ENCODE results near the gene EPB41L4A. TPM values are rescaled to one million over a fixed set of nuclear protein-coding genes. Genes with fewer than 3 reads are reported as not detected.
"Not testable (repeated sequence)": the region's sequence is repeated elsewhere in the genome, so short reads cannot be mapped to it uniquely, and the experiment has no call there.

The EPB41L4A gene
- total RNA-seq, 8 experiments from 2014 or later = 0.70 to 17.5 (median 11.1) TPM

DNA sequence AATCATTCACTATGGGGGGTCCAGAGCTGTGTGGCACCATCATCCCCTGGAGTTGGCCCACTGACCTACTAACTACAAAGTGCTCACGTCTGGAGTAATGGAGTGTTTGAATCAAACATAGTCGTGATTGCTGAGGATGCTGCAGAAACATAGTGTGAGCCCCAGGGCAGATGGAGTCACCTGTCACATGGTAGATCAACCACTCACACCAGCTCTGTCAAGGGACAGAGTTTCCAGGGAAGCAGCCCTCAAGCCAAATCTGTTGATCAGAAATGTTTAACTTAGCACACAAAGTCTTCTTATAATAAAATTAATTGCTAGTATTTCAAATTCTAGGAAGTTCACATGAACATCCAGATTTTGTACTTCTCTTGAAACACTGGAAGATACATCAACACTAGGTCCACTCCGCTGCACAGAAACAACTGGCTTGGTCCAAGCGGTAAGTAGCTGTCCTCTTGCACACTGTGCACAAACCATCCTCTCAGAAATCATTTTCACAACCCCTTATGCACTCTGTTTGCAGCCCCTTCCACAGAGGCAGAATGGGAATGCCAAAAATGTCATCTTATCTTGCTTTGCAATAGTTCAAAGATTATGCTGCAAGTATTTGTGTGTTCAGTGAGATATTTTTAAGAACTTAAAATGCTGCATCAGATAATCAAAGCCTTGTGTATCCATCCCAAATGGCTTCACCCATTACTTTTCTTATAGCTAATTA, 191.0 kb downstream of the EPB41L4A start:
- H3K27ac ChIP-seq = no peak overlapping the region
- in situ Hi-C loops (cut with MboI; ENCODE audit: low pct_unique_long_range_greater_than_20kb in 2 of 9, low sequenced_read_pairs in 9 of 9, unreplicated experiment in 9 of 9) = no loop called here
- WGBS, 10 experiments = 48 to 100% (median 93%) methylated on average over 2 to 3 of the region's 4 CpGs; no CpG with 5 or more reads in 2 of the 10 experiments
- H3K4me3 ChIP-seq = no peak overlapping the region
- peak in 1 of 8 experiments; percentile 9 for ATAC-seq (replicated peaks in 6 of 8)
- H3K4me1 ChIP-seq (replicated peaks in 1 of 2) = peaks cover 0 to 4% of the 10 kb centered on the region in 2 donors

DNA sequence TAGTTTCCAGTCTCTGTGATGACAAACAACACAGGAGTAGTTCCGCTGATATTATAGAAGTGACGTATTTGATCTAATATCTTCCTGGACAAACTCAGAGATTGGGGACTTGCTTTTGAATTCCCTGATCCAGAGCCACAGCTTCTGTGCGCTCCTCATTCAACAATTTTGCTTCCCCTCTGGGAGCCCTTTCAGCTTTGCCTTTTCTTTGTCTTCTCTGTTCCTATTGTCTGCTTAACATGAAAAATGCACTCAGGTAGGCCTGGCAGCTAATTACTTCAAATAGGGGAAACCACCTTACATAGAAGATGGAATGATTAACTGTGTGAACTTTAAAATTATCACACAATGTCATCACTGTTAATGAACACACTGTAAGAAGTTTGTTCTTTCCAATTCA, 192.9 kb downstream of the EPB41L4A start:
- Histone ChIP-seq H3K27ac (no peak overlapping the region), H3K4me3 (no peak overlapping the region), H3K4me1 (replicated peaks in 1 of 2) (peaks cover 0 to 4% of the 10 kb centered on the region in 2 donors)
- in situ Hi-C loops (cut with MboI; ENCODE audit: low pct_unique_long_range_greater_than_20kb in 2 of 9, low sequenced_read_pairs in 9 of 9, unreplicated experiment in 9 of 9) = no loop called here
- 54 to 95% (median 87%) methylated on average over 1 to 3 of the region's 3 CpGs; no CpG with 5 or more reads in 4 of the 10 experiments for WGBS, 10 experiments
- ATAC-seq (replicated peaks in 6 of 8) = no peak

DNA sequence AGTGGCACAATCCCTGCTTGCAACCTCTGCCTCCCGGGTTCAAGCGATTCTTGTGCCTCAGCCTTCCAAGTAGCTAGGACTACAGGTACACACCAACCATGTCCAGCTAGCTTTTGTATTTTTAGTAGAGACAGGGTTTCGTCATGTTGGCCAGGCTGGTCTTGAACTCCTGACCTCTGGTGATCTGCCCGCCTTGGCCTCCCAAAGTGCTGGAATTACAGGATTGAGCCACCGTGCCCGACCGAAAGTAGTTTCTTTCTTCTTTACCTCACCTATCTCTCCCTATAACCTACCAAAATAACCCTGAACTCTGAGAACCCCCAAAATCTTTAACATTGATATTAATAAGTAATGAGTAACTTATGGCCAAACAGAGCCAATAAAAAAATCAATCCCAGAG, 196.1 kb downstream of the EPB41L4A start:
- 53 to 100% (median 94%) methylated on average over 1 to 7 of the region's 7 CpGs; no CpG with 5 or more reads in 1 of the 10 experiments for WGBS, 10 experiments
- not testable (repeated sequence) for H3K27ac ChIP-seq; ATAC-seq (replicated peaks in 6 of 8); H3K4me1 ChIP-seq (replicated peaks in 1 of 2); H3K4me3 ChIP-seq
- in situ Hi-C loops (cut with MboI; ENCODE audit: low pct_unique_long_range_greater_than_20kb in 2 of 9, low sequenced_read_pairs in 9 of 9, unreplicated experiment in 9 of 9) = loop anchor here in 6 of 9 experiments (25.0 kb wide), 1 partner anchor 189 kb away; the partner anchor contains the start of gene EPB41L4A (in 6 of the 6)

DNA sequence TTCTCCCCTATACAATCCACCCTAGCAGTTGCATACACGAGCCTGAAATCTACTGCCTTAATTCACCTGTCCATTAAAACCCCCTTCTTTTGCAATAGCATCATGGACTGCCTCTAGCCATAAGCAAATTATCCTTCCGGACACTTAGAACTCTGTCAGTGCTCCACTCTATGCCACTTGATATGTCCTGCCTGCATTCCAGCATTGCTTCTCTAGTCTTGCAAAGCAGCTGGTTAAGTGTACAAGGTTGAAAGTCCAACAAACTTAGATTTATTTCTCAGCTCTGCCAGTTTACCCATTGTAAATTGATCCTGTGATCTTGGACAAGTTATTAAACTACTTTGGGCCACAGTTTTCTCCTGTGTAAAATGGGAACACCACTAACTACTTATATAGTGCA, 197.9 kb downstream of the EPB41L4A start:
- 0 to 100% (median 68%) methylated on average over 1 to 2 of the region's 2 CpGs; no CpG with 5 or more reads in 2 of the 10 experiments for WGBS, 10 experiments
- no peak for ATAC-seq (replicated peaks in 6 of 8)
- in situ Hi-C loops (cut with MboI; ENCODE audit: low pct_unique_long_range_greater_than_20kb in 2 of 9, low sequenced_read_pairs in 9 of 9, unreplicated experiment in 9 of 9) = loop anchor here in 6 of 9 experiments (25.0 kb wide), 1 partner anchor 191 kb away; the partner anchor contains the start of gene EPB41L4A (in 6 of the 6)

DNA sequence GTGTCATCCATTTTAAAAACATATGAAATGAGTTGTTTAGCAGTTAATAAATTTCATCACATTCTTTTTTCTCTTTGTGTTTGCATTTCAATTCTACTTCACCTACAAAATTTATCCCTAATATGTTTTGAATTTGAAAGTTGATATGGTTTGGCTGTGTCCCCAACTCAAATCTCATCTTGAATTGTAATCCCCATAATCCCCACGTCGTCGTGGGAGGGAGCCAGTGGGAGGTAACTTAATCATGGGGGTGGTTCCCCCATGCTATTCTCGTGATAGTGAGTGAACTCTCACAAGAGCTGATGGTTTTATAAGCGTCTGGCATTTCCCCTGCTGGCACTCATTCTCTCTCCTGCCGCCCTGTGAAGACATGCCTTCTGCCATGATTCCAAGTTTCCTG, 200.1 kb downstream of the EPB41L4A start:
- Histone ChIP-seq H3K4me3 (no peak overlapping the region), H3K4me1 (replicated peaks in 1 of 2) (no peaks in the 10 kb centered on the region), H3K27ac (no peak overlapping the region)
- no peak for ATAC-seq (replicated peaks in 6 of 8)
- WGBS, 10 experiments = 0 to 79% (median 70%) methylated on average over 1 to 6 of the region's 6 CpGs; no CpG with 5 or more reads in 1 of the 10 experiments
- in situ Hi-C loops (cut with MboI; ENCODE audit: low pct_unique_long_range_greater_than_20kb in 2 of 9, low sequenced_read_pairs in 9 of 9, unreplicated experiment in 9 of 9) = loop anchor here in 6 of 9 experiments (25.0 kb wide), 1 partner anchor 193 kb away; the partner anchor contains the start of gene EPB41L4A (in 6 of the 6)

More for the DNA sequence above, 197.9 kb downstream of the EPB41L4A start:
- H3K27ac ChIP-seq = no peak overlapping the region
- no peaks in the 10 kb centered on the region for H3K4me1 ChIP-seq (replicated peaks in 1 of 2)
- no peak overlapping the region for H3K4me3 ChIP-seq

DNA sequence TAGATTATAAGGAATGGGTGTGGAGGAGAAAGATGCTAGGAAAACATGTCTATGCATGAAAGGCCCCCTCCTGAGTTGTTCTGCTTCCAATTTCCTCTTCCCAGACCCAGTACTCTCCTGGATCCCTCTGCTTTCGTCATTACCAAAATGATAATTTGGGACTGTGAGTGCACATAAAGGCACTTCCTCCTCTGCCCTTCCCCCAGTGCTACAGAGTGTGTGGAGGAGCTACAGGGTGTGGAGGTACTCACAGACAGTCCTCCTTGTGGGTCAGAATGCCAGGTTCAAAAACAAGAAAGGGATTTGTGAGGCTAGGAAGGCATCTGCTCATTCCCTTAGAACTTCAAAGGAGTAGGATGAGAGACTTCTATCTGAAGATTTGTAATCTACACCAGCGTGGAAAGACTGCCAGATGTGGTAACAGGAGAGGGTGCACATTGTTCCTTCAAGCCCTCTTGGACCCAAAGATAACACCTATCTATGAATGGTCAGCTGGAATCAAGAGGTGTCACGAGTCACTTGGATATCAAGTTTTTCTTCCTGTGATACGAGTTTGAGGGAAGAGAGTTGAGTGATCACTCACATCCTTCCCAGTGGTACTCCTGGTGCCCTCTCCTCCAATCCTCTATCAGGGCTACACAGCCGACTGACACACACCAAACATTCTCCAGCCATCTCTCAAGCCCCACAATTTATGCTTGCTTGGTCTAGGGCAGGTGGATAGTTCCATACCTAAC, 201.1 kb downstream of the EPB41L4A start:
- Histone ChIP-seq H3K27ac (no peak overlapping the region), H3K4me1 (replicated peaks in 1 of 2) (no peaks in the 10 kb centered on the region), H3K4me3 (no peak overlapping the region)
- WGBS, 10 experiments = 0 to 100% (median 58%) methylated on average over 1 to 4 of the region's 5 CpGs; no CpG with 5 or more reads in 2 of the 10 experiments
- peak in 2 of 8 experiments; percentile 64 to 70 for ATAC-seq (replicated peaks in 6 of 8)
- in situ Hi-C loops (cut with MboI; ENCODE audit: low pct_unique_long_range_greater_than_20kb in 2 of 9, low sequenced_read_pairs in 9 of 9, unreplicated experiment in 9 of 9) = loop anchor here in 6 of 9 experiments (25.0 kb wide), 1 partner anchor 194 kb away; the partner anchor contains the start of gene EPB41L4A (in 6 of the 6)

DNA sequence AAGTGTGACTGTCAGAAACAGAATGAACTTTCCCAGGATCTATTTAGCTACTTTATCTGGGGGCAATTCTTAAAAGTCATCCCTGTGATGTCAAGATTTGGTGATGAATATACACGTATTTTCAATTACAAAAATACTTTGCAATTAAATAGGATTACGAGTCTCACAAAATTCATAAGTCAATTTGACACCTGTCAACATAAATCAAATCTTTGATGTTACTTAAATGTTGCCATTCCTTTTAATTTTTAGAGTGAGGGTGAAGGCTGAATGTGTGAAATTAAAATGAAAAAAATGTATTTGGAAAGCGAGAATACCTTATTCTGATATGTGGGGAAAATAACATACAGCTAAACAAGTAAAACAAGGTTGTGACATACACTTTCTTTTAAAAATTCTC, 202.9 kb downstream of the EPB41L4A start:
- H3K27ac ChIP-seq = no peak overlapping the region
- no peak overlapping the region for H3K4me3 ChIP-seq
- in situ Hi-C loops (cut with MboI; ENCODE audit: low pct_unique_long_range_greater_than_20kb in 2 of 9, low sequenced_read_pairs in 9 of 9, unreplicated experiment in 9 of 9) = loop anchor here in 6 of 9 experiments (25.0 kb wide), 1 partner anchor 196 kb away; the partner anchor contains the start of gene EPB41L4A (in 6 of the 6)
- 33 to 100% (median 79%) methylated on average over 1 to 3 of the region's 3 CpGs for WGBS, 10 experiments
- ATAC-seq (replicated peaks in 6 of 8) = no peak
- H3K4me1 ChIP-seq (replicated peaks in 1 of 2) = no peaks in the 10 kb centered on the region

DNA sequence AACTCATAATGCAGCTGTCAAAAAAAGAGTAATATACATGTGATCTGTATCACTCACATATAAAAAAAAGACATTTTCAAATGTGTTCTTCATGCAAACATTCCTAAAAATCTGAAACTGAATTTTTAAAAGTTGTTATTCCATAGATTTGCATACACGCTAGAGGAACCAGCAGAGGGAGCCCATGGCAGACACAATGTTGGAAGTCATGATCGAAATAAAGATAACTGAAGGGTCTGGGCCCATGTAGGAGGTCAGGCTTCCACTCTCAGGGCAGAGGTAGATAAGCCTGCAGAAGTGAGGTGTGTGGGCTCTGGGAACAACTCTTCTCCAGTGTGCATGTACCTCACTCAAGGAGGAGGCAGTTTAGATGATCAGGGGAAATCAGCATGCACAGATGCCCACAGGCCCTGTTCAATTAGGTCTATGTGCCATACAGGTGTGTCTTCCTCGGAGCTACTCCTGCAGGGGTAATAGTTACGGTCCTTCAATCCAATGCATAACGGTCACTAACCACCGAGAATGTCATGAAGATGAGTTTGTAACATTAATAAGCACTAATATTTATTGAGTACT, 208.6 kb downstream of the EPB41L4A start:
- no peak overlapping the region for H3K4me3 ChIP-seq
- 0 to 100% (median 51%) methylated on average over 1 to 6 of the region's 6 CpGs; no CpG with 5 or more reads in 3 of the 10 experiments for WGBS, 10 experiments
- H3K4me1 ChIP-seq (replicated peaks in 1 of 2) = peaks cover 0 to 10% of the 10 kb centered on the region in 2 donors
- no peak overlapping the region for H3K27ac ChIP-seq
- peak in 7 of 8 experiments; percentile 47 to 71 (median 57) for ATAC-seq (replicated peaks in 6 of 8)
- in situ Hi-C loops (cut with MboI; ENCODE audit: low pct_unique_long_range_greater_than_20kb in 2 of 9, low sequenced_read_pairs in 9 of 9, unreplicated experiment in 9 of 9) = loop anchor here in 6 of 9 experiments (25.0 kb wide), 1 partner anchor 202 kb away; the partner anchor contains the start of gene EPB41L4A (in 6 of the 6)

DNA sequence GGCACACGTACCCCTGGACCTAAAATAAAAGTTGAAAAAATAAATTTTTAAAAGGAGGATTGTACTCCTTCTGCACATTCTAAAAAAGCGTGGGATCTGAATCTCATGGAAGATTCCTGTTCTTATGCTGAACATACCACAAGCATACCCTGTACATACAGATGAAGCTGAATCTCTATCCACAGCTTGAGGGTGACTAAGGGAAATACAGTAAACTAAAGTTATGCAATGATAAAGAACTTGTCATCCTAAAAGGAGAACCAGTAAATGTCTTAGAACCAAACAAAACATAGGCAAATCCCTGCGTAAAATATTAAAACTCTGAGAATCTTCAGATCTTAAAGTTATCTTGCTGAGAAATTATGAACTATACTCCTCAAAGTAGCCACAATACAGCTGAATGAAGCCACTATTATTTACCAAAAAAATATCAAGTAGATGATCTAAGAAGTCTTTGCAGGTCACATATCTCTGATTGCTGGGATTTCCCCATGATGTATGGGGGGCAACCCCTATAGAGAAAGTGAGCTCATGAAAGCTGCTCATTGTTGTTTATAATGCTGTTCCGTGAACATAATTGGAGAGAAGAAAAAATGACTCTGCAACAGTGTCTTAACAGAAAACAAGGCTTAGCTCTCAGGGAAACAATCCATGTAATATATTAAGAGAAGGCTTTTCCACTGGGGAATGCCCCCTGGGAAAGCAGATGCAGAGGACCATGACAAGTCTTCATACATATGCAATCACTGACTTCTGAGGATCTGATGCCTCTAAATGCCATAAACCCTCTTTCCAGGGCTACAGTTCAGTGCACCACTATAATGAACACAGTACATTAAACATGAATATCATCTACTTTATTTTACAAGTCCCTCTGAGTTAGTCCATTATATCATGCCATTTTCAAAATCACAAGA, 210.1 kb downstream of the EPB41L4A start:
- H3K4me1 ChIP-seq (replicated peaks in 1 of 2) = peaks cover 0 to 10% of the 10 kb centered on the region in 2 donors
- 38 to 100% (median 75%) methylated on average over 1 to 4 of the region's 4 CpGs for WGBS, 10 experiments
- peak in 1 of 8 experiments; percentile 27 for ATAC-seq (replicated peaks in 6 of 8)
- no peak overlapping the region for H3K27ac ChIP-seq
- H3K4me3 ChIP-seq = no peak overlapping the region
- in situ Hi-C loops (cut with MboI; ENCODE audit: low pct_unique_long_range_greater_than_20kb in 2 of 9, low sequenced_read_pairs in 9 of 9, unreplicated experiment in 9 of 9) = loop anchor here in 6 of 9 experiments (25.0 kb wide), 1 partner anchor 203 kb away; the partner anchor contains the start of gene EPB41L4A (in 6 of the 6)

DNA sequence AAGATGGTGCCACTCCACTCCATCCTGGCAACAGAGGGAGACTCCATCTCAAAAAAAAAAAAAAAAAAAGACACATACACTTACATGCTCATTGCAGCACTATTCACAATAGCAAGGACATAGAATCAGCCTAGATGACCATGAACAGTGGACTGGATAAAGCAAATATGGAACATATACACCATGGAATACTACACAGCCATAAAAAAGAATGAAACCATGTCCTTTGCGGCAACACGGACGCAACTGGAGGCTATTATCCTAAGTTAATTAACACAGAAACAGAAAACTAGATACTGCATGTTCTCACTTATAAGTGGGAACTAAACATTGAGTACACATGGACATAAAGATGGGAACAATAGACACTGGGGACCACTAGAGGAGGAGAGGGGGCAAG, 210.9 kb downstream of the EPB41L4A start:
- not testable (repeated sequence) for H3K27ac ChIP-seq
- in situ Hi-C loops (cut with MboI; ENCODE audit: low pct_unique_long_range_greater_than_20kb in 2 of 9, low sequenced_read_pairs in 9 of 9, unreplicated experiment in 9 of 9) = loop anchor here in 6 of 9 experiments (25.0 kb wide), 1 partner anchor 204 kb away; the partner anchor contains the start of gene EPB41L4A (in 6 of the 6)
- 69 to 100% (median 93%) methylated on average over 1 to 3 of the region's 3 CpGs; no CpG with 5 or more reads in 1 of the 10 experiments for WGBS, 10 experiments

DNA sequence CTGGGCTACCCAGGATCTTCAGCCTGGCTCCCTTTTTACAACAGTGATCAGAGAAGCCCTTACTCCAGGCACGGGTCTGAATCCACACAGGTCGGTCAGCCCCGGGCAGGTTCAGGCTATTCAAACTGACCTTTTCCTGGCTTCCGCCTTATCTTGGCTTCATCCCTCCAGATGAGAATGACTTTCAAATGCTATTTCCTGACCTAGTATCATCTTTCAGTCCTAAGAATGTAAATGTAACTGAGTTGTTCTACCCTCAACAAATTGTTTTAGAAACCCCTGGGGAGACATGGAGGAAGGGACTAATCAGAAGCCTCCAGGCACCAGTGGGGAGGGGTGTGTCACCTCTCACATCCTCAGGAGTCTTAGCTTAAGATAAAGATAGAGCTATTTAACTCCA, 213.2 kb downstream of the EPB41L4A start:
- ATAC-seq (replicated peaks in 6 of 8) = no peak
- 0 to 75% (median 36%) methylated on average over 1 to 4 of the region's 4 CpGs; no CpG with 5 or more reads in 3 of the 10 experiments for WGBS, 10 experiments
- H3K4me1 ChIP-seq (replicated peaks in 1 of 2) = peaks cover 0 to 10% of the 10 kb centered on the region in 2 donors
- H3K4me3 ChIP-seq = no peak overlapping the region
- in situ Hi-C loops (cut with MboI; ENCODE audit: low pct_unique_long_range_greater_than_20kb in 2 of 9, low sequenced_read_pairs in 9 of 9, unreplicated experiment in 9 of 9) = loop anchor here in 6 of 9 experiments (25.0 kb wide), 1 partner anchor 206 kb away; the partner anchor contains the start of gene EPB41L4A (in 6 of the 6)
- H3K27ac ChIP-seq = no peak overlapping the region

More for the DNA sequence above, 210.9 kb downstream of the EPB41L4A start:
- H3K4me3 ChIP-seq; H3K4me1 ChIP-seq (replicated peaks in 1 of 2); ATAC-seq (replicated peaks in 6 of 8): not testable (repeated sequence)

All from motor neuron (in vitro differentiated cells).